Adrenal gland (tissue), 12 donors: Measurements from ENCODE around the gene ORC4. TPM values are rescaled to one million over a fixed set of nuclear protein-coding genes. Genes with fewer than 3 reads are reported as not detected.

Experiments used
- DNase-seq, 7 donors: peaks; one replicate each; pipeline ENCODE4 v3.0.0-alpha.2; 2019 to 2020
- H3K27ac ChIP-seq, 5 donors: fragments of 200-600 bp; sonication (generic) in 4 of 5; 1 replicate in 3 of 5; 2 replicates in 2 of 5; pipeline versions ENCODE4 v1.5.1 to v1.8.0; 2016 to 2020; ENCODE audit warnings: mild to moderate bottlenecking in 1 of 5
- H3K27me3 ChIP-seq: fragments of 200-600 bp; 2 replicates; pipeline ENCODE4 v1.8.0; 2021
- H3K36me3 ChIP-seq, 2 donors: fragments of 200-600 bp; replicated peaks in 1 of 2; 1 replicate in 1 of 2; 2 replicates in 1 of 2; pipeline versions ENCODE4 v1.5.1 to v1.8.0; 2018 to 2022
- H3K4me1 ChIP-seq, 2 donors: fragments of 200-600 bp; replicated peaks in 1 of 2; 1 replicate in 1 of 2; 2 replicates in 1 of 2; pipeline versions ENCODE4 v1.5.1 to v1.8.0; 2018 to 2021
- H3K4me3 ChIP-seq, 4 donors: fragments of 200-600 bp; sonication (generic) in 3 of 4; one replicate each; pipeline ENCODE4 v1.5.1; 2016 to 2018
- H3K9me3 ChIP-seq, 3 donors: fragments of 200-600 bp; sonication (generic) in 1 of 3; replicated peaks in 1 of 3; 1 replicate in 2 of 3; 2 replicates in 1 of 3; pipeline versions ENCODE4 v1.5.1 to v1.8.0; 2016 to 2021
- POLR2A ChIP-seq, 2 donors: fragments of 450-650 bp; IDR thresholded peaks; one replicate each; pipeline ENCODE4 v1.6.1; 2017; ENCODE audit warnings: antibody characterized with exemption in 2 of 2, mild to moderate bottlenecking in 2 of 2, moderate library complexity in 1 of 2
- WGBS, 4 donors: extraction: QIAGEN DNeasy Blood & Tissue Kit in 2 of 4; methylation state at CpG; one replicate each; pipeline versions ENCODE4 v1.1.5 to v1.1.7; 2013 to 2017; 5-methylcytosine and 5-hydroxymethylcytosine counted together
- intact Hi-C, 2 donors: fragments of 100-400 bp; cut with DNase I; formaldehyde crosslinking; loops; one replicate each; pipeline versions ENCODE4 v1.14.1 to v1.15.0; 2022 to 2023
- polyA plus RNA-seq, 3 donors: library from polyadenylated mRNA; stranded (reverse); fragments of 200-250 nt in 2 of 3; fragments of 350-450 nt in 1 of 3; fragmentation: Illumina TruSeq in 1 of 3; extraction: RNeasy Lipid Tissue Mini Kit (QIAGEN cat#74804) in 1 of 3; gene quantifications; one replicate each; pipeline ENCODE4 v1.2.3, GENCODE V29; 2013 to 2014
- total RNA-seq, 9 donors: library from RNA; depleted of rRNA in 4 of 9; stranded (reverse); fragments of >200 nt in 4 of 9; fragments of 120-200 nt in 1 of 9; fragmentation: NEBNext Ultra II Directional in 1 of 9; extraction: Animal tissue kit (Norgen Biotek cat#: 25700) in 1 of 9; gene quantifications; one replicate each; pipeline versions ENCODE4 v1.1.0 to v1.2.4, GENCODE V29; 2013 to 2023
- TF ChIP-seq, protein P1 (sequence below), 6 experiments: fragments of 450-650 bp in 4 of 6; fragments of 200-600 bp in 2 of 6; sonication (generic) in 1 of 6; IDR thresholded peaks; 1 replicate in 5 of 6; 2 replicates in 1 of 6; pipeline versions ENCODE4 v1.5.1 to v1.8.0; 2016 to 2021; ENCODE audit warnings: antibody characterized with exemption in 6 of 6, mild to moderate bottlenecking in 2 of 6, moderate library complexity in 1 of 6
- donor health status: healthy with polysubstance abuse.
- donor health status: Bipolar disorder and iron deficiency.
- donor health status: DM: yes; HTN: yes; CAD: no.
- donor health status: DM: no; HTN: no; CAD: no.
- donor health status: DM: no; HTN: no; CAD: no.
- donor health status: DM: yes; HTN: yes; CAD: no.

Gene ORC4
- total and polyA plus RNA-seq, 12 donors = 7.5 to 87.7 (median 33.4) TPM

DNA sequence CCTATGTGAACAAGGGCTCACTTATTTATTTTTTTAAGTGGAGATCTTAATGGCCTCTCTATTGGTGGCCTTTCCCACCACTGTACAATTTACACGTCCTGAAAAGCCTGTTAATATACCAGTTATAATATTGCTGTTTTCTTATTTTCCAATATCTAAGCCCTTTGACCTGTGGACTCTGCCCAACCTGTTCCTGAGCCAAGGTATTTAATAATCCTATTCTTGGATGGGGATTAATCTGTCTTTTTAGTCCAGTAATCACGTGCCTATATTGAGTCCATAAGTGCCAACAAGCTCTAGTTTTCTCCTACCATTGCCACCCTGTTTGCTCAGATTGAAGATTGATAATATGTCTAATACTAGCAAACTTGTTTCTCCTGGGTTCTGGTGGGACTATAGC lies 43.1 kb upstream of the ORC4 start:
- TF ChIP-seq, protein P1, sequence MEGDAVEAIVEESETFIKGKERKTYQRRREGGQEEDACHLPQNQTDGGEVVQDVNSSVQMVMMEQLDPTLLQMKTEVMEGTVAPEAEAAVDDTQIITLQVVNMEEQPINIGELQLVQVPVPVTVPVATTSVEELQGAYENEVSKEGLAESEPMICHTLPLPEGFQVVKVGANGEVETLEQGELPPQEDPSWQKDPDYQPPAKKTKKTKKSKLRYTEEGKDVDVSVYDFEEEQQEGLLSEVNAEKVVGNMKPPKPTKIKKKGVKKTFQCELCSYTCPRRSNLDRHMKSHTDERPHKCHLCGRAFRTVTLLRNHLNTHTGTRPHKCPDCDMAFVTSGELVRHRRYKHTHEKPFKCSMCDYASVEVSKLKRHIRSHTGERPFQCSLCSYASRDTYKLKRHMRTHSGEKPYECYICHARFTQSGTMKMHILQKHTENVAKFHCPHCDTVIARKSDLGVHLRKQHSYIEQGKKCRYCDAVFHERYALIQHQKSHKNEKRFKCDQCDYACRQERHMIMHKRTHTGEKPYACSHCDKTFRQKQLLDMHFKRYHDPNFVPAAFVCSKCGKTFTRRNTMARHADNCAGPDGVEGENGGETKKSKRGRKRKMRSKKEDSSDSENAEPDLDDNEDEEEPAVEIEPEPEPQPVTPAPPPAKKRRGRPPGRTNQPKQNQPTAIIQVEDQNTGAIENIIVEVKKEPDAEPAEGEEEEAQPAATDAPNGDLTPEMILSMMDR (IDR thresholded peaks at IDR 0.05) = no peak
- TF ChIP-seq POLR2A (IDR thresholded peaks at IDR 0.05) = no peak
- intact Hi-C loops = no loop called here
- Histone ChIP-seq H3K36me3 (no peaks in the 10 kb centered on the region), H3K4me3 (no peak overlapping the region), H3K4me1 (no peaks in the 10 kb centered on the region), H3K27ac (no peak overlapping the region), H3K27me3 (no peaks in the 10 kb centered on the region), H3K9me3 (peaks cover 0 to 7% (median 0%) of the 10 kb centered on the region in 3 donors)
- 69 to 87% (median 75%) methylated on average over 2 of the region's 2 CpGs for WGBS, 4 donors
- DNase-seq = no peak

DNA sequence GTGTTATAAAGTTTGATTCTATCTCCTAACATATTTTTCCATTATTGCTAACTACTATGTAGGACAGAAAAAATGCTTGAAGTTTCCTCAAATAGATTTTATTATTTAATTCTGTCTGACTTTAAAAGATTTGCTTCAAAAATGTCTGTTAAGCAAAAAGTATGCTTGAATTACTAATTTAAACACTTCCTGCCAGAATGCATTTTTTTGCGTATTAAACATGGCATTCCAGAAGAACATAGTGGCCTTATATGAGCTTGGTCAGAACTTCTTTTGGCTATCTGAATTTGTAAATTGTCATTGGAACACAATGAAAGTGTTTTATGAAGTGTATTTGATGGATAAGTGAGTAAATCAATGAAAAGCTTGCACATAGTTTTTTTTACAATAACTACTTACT lies 38.1 kb upstream of the ORC4 start:
- no peaks in the 10 kb centered on the region for H3K36me3 ChIP-seq
- H3K4me3 ChIP-seq = no peak overlapping the region
- no peak for DNase-seq
- TF ChIP-seq, protein P1 (IDR thresholded peaks at IDR 0.05) = no peak
- no peak for TF ChIP-seq POLR2A (IDR thresholded peaks at IDR 0.05)
- 92 to 98% (median 94%) methylated on average over 1 of the region's 1 CpG for WGBS, 4 donors
- intact Hi-C loops = no loop called here
- H3K27ac ChIP-seq = no peak overlapping the region
- H3K4me1 ChIP-seq = no peaks in the 10 kb centered on the region
- peaks cover 0 to 11% (median 0%) of the 10 kb centered on the region in 3 donors for H3K9me3 ChIP-seq
- H3K27me3 ChIP-seq = no peaks in the 10 kb centered on the region

DNA sequence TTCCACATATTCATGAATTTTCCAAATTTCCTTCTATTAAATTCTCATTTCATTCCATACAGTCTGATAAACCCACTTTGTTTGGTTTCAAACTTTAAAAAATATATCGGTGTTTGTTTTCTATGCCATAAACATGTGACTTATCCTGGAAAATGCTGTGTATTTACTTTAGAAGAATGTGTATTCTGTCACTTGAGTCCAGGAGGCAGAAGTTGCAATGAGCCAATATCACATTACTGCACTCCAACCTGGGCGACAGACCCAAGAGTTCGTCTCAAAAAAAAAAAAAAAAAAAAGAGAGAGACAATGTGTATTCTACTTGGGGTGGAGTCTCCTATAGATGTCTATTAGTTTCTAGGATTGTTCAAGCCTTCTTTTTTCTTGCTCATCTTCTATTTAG lies 32.1 kb upstream of the ORC4 start:
- no peak for DNase-seq
- TF ChIP-seq, protein P1 (IDR thresholded peaks at IDR 0.05) = no peak
- no peak for TF ChIP-seq POLR2A (IDR thresholded peaks at IDR 0.05)
- Histone ChIP-seq H3K4me3 (no peak overlapping the region), H3K27me3 (no peaks in the 10 kb centered on the region), H3K27ac (no peak overlapping the region), H3K9me3 (peaks cover 0 to 4% (median 0%) of the 10 kb centered on the region in 3 donors), H3K4me1 (peaks cover 0 to 7% of the 10 kb centered on the region in 2 donors), H3K36me3 (no peaks in the 10 kb centered on the region)
- intact Hi-C loops = no loop called here
- WGBS, 4 donors = 92 to 98% (median 97%) methylated on average over 3 of the region's 3 CpGs

DNA sequence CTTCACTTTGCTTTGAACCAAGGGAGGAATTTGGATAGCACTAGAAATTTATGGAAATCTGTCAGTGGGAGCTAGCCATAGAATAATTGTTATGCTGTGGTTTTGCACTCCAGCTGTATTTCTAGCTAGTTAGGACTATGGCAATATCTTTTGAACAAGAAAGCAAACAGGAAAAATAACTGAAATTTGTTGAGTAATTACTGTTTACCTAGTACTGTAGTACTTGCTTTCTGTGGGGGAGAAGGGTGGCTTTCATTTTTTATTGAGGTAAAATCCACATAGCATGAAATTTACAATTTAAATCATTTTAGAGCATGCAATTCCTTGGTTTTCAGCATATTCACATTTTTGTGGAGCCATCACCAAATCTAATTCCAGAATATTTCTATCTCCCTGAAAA lies 28.7 kb upstream of the ORC4 start:
- Histone ChIP-seq H3K27ac (no peak overlapping the region), H3K4me3 (no peak overlapping the region), H3K4me1 (peaks cover 0 to 7% of the 10 kb centered on the region in 2 donors), H3K27me3 (no peaks in the 10 kb centered on the region), H3K9me3 (no peaks in the 10 kb centered on the region), H3K36me3 (no peaks in the 10 kb centered on the region)
- TF ChIP-seq POLR2A (IDR thresholded peaks at IDR 0.05) = no peak
- TF ChIP-seq, protein P1 (IDR thresholded peaks at IDR 0.05) = no peak
- intact Hi-C loops = no loop called here
- no peak for DNase-seq
